ENCODE data around the gene ALG1L2. TPM values are rescaled to one million over a fixed set of nuclear protein-coding genes. Genes with fewer than 3 reads are reported as not detected.
"Not testable (repeated sequence)": the region's sequence is repeated elsewhere in the genome, so short reads cannot be mapped to it uniquely, and the experiment has no call there.

ALG1L2 gene
- total and polyA plus RNA-seq, 7 donors = 0.20 TPM; not detected in 6

GRCh38 chr3:130058267-130058657, 23.4 kb upstream of the ALG1L2 start:
- H3K9me3 ChIP-seq; intact Hi-C loops (cut with DNase I); H3K4me3 ChIP-seq; H3K4me1 ChIP-seq; H3K27me3 ChIP-seq; H3K36me3 ChIP-seq: not testable (repeated sequence)
- WGBS, 2 donors = 84 to 89% methylated on average over 2 of the region's 4 CpGs
- peak overlapping the region in 1 of 4 donors; percentile 66 for H3K27ac ChIP-seq
- peak; percentile 64 for DNase-seq

GRCh38 chr3:130058716-130059115, 22.9 kb upstream of the ALG1L2 start:
- WGBS, 2 donors = 47 to 50% methylated on average over 6 of the region's 6 CpGs
- H3K4me1 ChIP-seq; H3K4me3 ChIP-seq; intact Hi-C loops (cut with DNase I); H3K36me3 ChIP-seq; H3K9me3 ChIP-seq; DNase-seq; H3K27me3 ChIP-seq: not testable (repeated sequence)
- H3K27ac ChIP-seq = peak overlapping the region in 1 of 4 donors; percentile 66

GRCh38 chr3:130059162-130059561, 22.5 kb upstream of the ALG1L2 start:
- intact Hi-C loops (cut with DNase I); H3K36me3 ChIP-seq; H3K4me3 ChIP-seq; H3K9me3 ChIP-seq; H3K27me3 ChIP-seq; DNase-seq; H3K4me1 ChIP-seq: not testable (repeated sequence)
- peak overlapping the region in 1 of 4 donors; percentile 66 for H3K27ac ChIP-seq
- 98% methylated on average over 1 of the region's 1 CpG for WGBS, 2 donors

- 61 to 76% methylated on average over 4 of the region's 4 CpGs for WGBS, 2 donors
- DNase-seq = no peak
- TF ChIP-seq EP300 (IDR thresholded peaks at IDR 0.05) = no peak
- no peak for TF ChIP-seq POLR2AphosphoS5 (IDR thresholded peaks at IDR 0.05)
- TF ChIP-seq CTCF (IDR thresholded peaks at IDR 0.05) = no peak
- TF ChIP-seq POLR2A (IDR thresholded peaks at IDR 0.05) = no peak
- no peak overlapping the region for H3K4me3 ChIP-seq
- intact Hi-C loops (cut with DNase I) = no loop called here
- H3K4me1 ChIP-seq = no peaks in the 10 kb centered on the region
- H3K36me3 ChIP-seq = no peaks in the 10 kb centered on the region
- H3K27me3 ChIP-seq = no peaks in the 10 kb centered on the region
- no peaks in the 10 kb centered on the region for H3K9me3 ChIP-seq
- no peak overlapping the region for H3K27ac ChIP-seq
Measured at GRCh38 chr3:130073582-130073981, 8.0 kb upstream of the ALG1L2 start.

- H3K4me3 ChIP-seq = no peak overlapping the region
- no peak for DNase-seq
- 96 to 97% methylated on average over 7 of the region's 7 CpGs for WGBS, 2 donors
- H3K27ac ChIP-seq = no peak overlapping the region
- no peaks in the 10 kb centered on the region for H3K9me3 ChIP-seq
- TF ChIP-seq POLR2AphosphoS5 (IDR thresholded peaks at IDR 0.05) (no peak), POLR2A (IDR thresholded peaks at IDR 0.05) (no peak), CTCF (IDR thresholded peaks at IDR 0.05) (no peak), EP300 (IDR thresholded peaks at IDR 0.05) (no peak)
- intact Hi-C loops (cut with DNase I) = no loop called here
- no peaks in the 10 kb centered on the region for H3K36me3 ChIP-seq
- H3K27me3 ChIP-seq = no peaks in the 10 kb centered on the region
- H3K4me1 ChIP-seq = no peaks in the 10 kb centered on the region
Measured at GRCh38 chr3:130077636-130078035, 4.0 kb upstream of the ALG1L2 start.

- H3K4me3 ChIP-seq; intact Hi-C loops (cut with DNase I); DNase-seq; H3K27me3 ChIP-seq; H3K9me3 ChIP-seq; H3K36me3 ChIP-seq; H3K27ac ChIP-seq; H3K4me1 ChIP-seq: not testable (repeated sequence)
- WGBS, 2 donors = 74 to 84% methylated on average over 7 of the region's 7 CpGs
Measured at GRCh38 chr3:130083363-130084090, 1.9 kb downstream of the ALG1L2 start.

- intact Hi-C loops (cut with DNase I) = no loop called here
- no peak overlapping the region for H3K4me3 ChIP-seq
- no peak for TF ChIP-seq POLR2A (IDR thresholded peaks at IDR 0.05)
- no peak for TF ChIP-seq EP300 (IDR thresholded peaks at IDR 0.05)
- no peak for TF ChIP-seq POLR2AphosphoS5 (IDR thresholded peaks at IDR 0.05)
- TF ChIP-seq CTCF (IDR thresholded peaks at IDR 0.05) = no peak
- no peak for DNase-seq
- 50 to 51% methylated on average over 5 of the region's 5 CpGs for WGBS, 2 donors
- no peaks in the 10 kb centered on the region for H3K4me1 ChIP-seq
- no peaks in the 10 kb centered on the region for H3K36me3 ChIP-seq
- H3K9me3 ChIP-seq = no peaks in the 10 kb centered on the region
- no peaks in the 10 kb centered on the region for H3K27me3 ChIP-seq
- no peak overlapping the region for H3K27ac ChIP-seq
Measured at GRCh38 chr3:130084436-130084980, 2.9 kb downstream of the ALG1L2 start.

All from sigmoid colon (tissue), 7 donors.